Stimulated activated memory B cell treated with anti-CD40 and anti-IgM and Interleukin-4, amounts not matched to agents 10 μg/mL and 1 μg/mL and 100 μg/mL, for 72 hours (primary cell): ENCODE results near the gene ZBTB25.
A peak's percentile ranks its signal among the peaks of the same experiment; 100 is the strongest.

Experiments
- ATAC-seq: fragments of 150-1000 bp; cut with Tn5 transposase; 2 replicates; pipeline ENCODE4 v1.10.0; 2021
- H3K27ac Mint-ChIP-seq: one replicate; pipeline ENCODE4 v1.8.0; 2022; ENCODE audit warnings: mild to moderate bottlenecking, mixed read lengths
- H3K27me3 Mint-ChIP-seq: one replicate; pipeline ENCODE4 v1.8.0; 2022; ENCODE audit warnings: mixed read lengths
- H3K36me3 Mint-ChIP-seq: one replicate; pipeline ENCODE4 v1.8.0; 2022; ENCODE audit warnings: mixed read lengths
- H3K4me1 Mint-ChIP-seq: one replicate; pipeline ENCODE4 v1.8.0; 2022; ENCODE audit warnings: mixed read lengths
- H3K4me3 Mint-ChIP-seq: one replicate; pipeline ENCODE4 v1.8.0; 2022; ENCODE audit warnings: mild to moderate bottlenecking, moderate library complexity, mixed read lengths
- H3K9me3 Mint-ChIP-seq: one replicate; pipeline ENCODE4 v1.8.0; 2022; ENCODE audit warnings: mixed read lengths

The ZBTB25 gene

DNA sequence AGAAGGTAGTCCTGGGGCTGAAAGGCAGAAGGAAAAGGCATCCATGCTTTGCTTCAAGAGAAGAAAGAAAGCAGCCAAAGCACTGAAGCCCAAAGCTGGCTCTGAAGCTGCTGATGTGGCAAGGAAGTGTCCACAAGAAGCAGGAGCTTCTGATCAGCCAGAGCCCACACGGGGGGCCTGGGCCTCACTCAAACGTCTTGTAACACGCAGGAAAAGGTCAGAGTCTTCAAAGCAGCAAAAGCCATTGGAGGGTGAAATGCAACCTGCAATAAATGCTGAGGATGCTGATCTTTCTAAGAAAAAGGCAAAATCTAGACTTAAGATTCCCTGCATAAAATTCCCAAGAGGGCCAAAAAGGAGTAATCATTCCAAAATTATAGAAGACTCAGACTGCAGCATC lies 35.2 kb downstream of the ZBTB25 start:
- peak overlapping the region; percentile 33 for H3K27ac Mint-ChIP-seq
- H3K36me3 Mint-ChIP-seq = peaks cover 2% of the 10 kb centered on the region
- no peaks in the 10 kb centered on the region for H3K27me3 Mint-ChIP-seq
- no peaks in the 10 kb centered on the region for H3K9me3 Mint-ChIP-seq
- ATAC-seq = no peak
- H3K4me1 Mint-ChIP-seq = peaks cover 47% of the 10 kb centered on the region
- no peak overlapping the region for H3K4me3 Mint-ChIP-seq

DNA sequence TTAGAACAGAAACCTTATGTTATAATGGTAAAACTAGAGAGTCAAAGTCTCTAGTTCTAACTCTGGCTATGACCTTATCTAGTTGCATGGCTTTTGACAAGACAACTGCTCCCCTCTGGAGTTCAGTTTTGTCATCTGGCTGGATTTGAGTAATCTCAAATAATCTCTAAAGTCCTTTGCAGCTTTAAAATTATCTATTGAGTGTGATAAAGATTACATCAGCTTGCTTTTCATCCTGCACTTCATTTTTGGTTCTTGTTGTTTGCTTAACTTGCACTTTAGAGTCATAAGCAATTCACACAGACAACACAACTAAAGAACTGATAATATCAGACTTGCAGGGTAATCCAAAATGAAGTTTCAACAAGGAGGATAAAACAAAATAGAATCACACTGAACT lies 36.1 kb downstream of the ZBTB25 start:
- Mint-ChIP-seq H3K4me1 (peaks cover 56% of the 10 kb centered on the region), H3K36me3 (peaks cover 5% of the 10 kb centered on the region), H3K27me3 (no peaks in the 10 kb centered on the region), H3K9me3 (no peaks in the 10 kb centered on the region), H3K27ac (peak overlapping the region; percentile 33), H3K4me3 (no peak overlapping the region)
- ATAC-seq = no peak

DNA sequence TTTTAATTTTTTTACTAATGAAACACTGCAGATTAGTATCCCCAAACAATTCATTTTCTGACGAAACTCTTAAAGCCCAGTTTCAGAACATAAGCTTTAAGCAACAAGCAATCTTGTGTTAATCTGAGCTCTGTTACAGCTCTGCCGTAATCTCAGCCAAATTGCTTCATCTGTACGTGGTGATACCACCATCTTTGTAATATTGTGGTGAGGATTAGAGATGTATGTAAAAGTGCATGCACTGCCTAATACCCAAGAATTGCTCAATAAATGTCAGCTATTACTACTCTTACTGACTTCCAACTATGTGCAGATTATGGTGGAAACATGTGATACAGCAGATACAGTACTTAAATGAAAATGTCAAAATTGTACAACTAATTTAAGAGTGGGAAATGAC lies 36.5 kb downstream of the ZBTB25 start:
- Mint-ChIP-seq H3K27me3 (no peaks in the 10 kb centered on the region), H3K4me3 (no peak overlapping the region), H3K4me1 (peaks cover 60% of the 10 kb centered on the region), H3K27ac (peak overlapping the region; percentile 33), H3K36me3 (peaks cover 5% of the 10 kb centered on the region), H3K9me3 (no peaks in the 10 kb centered on the region)
- ATAC-seq = no peak

DNA sequence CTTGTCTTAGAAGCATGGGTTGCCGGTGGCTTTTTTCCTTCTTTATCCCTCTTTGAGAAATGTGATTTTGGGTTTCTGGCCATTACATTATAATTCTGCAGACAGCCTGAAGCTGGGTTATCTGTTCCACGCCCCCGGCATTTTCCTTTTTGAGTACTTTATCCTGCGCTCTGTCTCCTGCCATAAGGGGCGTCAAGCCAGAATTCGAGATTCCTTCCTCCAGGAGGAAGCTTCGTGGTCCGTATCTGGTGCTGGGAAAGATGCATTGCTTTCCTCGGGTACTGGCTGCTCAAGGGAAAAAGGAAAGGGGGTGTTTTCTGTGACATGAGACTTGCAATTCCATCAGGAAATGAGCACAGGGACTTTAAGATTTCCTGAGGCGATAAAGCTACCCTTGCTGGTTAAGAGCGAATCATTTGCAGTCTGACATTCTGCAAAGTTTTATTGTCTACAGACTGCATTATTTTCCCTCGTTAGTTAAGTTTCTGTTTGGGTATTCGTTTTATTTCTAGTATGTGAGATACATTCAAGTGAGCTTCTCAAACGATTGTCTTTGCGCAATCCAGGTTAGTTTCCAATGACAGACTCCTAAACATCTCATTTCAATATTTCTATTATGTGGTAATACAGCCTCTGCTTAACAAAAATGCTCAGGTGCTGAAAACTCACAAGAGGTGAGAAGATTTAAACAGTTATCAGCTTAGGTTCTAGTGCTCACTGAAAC lies 37.6 kb downstream of the ZBTB25 start:
- no peaks in the 10 kb centered on the region for H3K9me3 Mint-ChIP-seq
- peak overlapping the region; percentile 81 for H3K4me3 Mint-ChIP-seq
- peak overlapping the region; percentile 80 for H3K27ac Mint-ChIP-seq
- no peaks in the 10 kb centered on the region for H3K27me3 Mint-ChIP-seq
- H3K36me3 Mint-ChIP-seq = peaks cover 8% of the 10 kb centered on the region
- H3K4me1 Mint-ChIP-seq = peaks cover 63% of the 10 kb centered on the region
- ATAC-seq = no peak

DNA sequence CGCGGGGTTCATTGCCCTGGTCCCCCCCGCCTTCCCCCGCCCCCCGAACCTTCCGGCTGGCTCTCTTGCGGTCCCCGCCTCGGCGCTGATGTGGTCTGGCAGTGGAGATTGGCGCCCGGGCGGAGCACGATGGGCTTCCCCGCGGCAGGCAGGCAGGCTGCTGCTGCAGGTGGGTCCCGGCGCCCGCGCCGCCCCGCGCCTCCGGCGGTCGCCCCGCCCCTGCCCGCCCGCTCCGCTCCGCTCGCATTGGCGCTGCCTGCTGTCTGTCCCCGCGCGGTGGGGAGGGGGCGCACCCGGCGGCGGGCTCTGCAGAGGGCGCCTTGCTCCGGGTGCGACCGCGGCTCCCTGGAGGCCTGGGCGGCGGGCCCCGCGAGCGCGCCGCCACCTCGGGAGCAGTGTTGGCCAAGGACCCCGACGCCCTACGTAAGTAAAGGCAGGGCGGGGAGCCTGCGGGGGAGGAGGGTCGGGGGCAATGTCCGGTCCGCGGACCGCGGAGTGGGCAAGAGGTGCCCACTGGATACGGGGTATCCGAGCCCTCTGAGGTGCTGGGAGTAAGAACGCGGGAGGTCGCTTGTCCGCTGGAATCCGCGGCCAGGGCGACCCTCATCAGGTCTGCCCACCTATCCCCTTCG lies 38.3 kb downstream of the ZBTB25 start, which contains the start of gene AKAP5:
TSS of gene AKAP5 (plus strand) at position 309 of the 632 bp plus-strand sequence. CDS start 2,896 bp downstream, outside the sequence.
- Mint-ChIP-seq H3K4me1 (peaks cover 67% of the 10 kb centered on the region), H3K27me3 (no peaks in the 10 kb centered on the region)

DNA sequence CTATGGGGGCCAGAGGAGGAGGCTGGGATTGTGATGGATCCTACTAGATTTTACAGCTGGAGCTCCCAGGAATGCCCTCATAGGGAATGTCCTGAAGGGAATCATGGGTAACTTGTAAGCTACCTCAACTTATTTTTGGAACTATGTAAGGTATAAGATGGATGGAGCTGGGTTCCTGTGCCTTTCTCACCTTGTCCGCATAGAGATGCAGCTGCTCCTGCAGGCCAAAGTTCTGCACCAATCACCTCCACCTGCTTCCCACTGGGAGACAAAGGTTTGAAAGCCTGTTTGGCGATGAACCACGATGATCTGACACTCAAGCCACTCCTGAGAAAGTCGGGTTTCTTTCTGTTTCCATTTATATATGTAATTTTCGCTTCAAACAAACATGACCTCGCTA lies 39.0 kb downstream of the ZBTB25 start:
- no peaks in the 10 kb centered on the region for H3K27me3 Mint-ChIP-seq
- H3K4me1 Mint-ChIP-seq = peaks cover 74% of the 10 kb centered on the region
- no peak for ATAC-seq
- H3K27ac Mint-ChIP-seq = peak overlapping the region; percentile 80
- peak overlapping the region; percentile 81 for H3K4me3 Mint-ChIP-seq
- H3K36me3 Mint-ChIP-seq = peaks cover 13% of the 10 kb centered on the region
- H3K9me3 Mint-ChIP-seq = no peaks in the 10 kb centered on the region

More for the DNA sequence above, 38.3 kb downstream of the ZBTB25 start, which contains the start of gene AKAP5:
- H3K9me3 Mint-ChIP-seq = no peaks in the 10 kb centered on the region
- peaks cover 11% of the 10 kb centered on the region for H3K36me3 Mint-ChIP-seq
- H3K27ac Mint-ChIP-seq = peak within 1 kb of the TSS; percentile 80
- peak; percentile 88 for ATAC-seq
- peak within 1 kb of the TSS; percentile 81 for H3K4me3 Mint-ChIP-seq

DNA sequence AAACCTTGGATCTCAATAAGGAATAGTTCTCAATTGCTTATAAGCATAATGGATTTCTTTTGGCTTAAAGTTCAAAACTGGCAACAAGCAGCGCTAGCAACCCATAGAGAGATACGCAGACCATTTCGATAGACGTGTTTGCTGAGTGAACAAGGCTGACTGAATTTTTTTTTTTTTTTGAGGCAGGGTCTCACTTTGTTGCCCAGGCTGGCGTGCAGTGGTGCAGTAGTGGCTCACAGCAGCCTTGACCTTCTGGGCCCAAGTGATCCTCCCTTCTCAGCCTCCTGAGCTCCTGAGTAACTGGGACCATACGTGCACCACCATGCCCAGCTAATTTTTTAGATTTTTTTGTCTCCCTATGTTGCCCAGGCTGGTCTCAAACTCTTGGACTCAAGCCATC lies 39.8 kb downstream of the ZBTB25 start:
- peaks cover 78% of the 10 kb centered on the region for H3K4me1 Mint-ChIP-seq
- no peak for ATAC-seq
- peak overlapping the region; percentile 81 for H3K4me3 Mint-ChIP-seq
- H3K27ac Mint-ChIP-seq = peak overlapping the region; percentile 80
- peaks cover 21% of the 10 kb centered on the region for H3K36me3 Mint-ChIP-seq
- H3K9me3 Mint-ChIP-seq = no peaks in the 10 kb centered on the region
- H3K27me3 Mint-ChIP-seq = no peaks in the 10 kb centered on the region

DNA sequence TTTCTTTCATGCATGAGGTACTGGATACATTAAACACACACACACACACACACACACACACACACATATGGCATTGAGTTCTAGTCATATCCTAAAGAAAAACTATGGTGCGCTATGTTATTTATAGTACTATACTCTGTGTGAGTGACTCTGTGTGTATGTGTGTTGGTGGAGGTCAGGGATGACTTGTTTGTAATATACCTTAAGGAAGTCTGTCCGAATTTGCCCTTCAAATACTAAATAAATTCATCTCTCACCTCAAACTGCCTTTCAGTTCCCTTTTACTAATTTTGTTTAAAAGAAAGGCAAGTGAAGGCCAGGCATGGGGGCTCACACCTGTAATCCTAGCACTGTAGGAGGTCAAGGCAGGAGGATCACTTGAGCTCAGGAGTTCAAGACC lies 40.4 kb downstream of the ZBTB25 start:
- Mint-ChIP-seq H3K4me3 (no peak overlapping the region), H3K36me3 (peaks cover 28% of the 10 kb centered on the region), H3K4me1 (peaks cover 78% of the 10 kb centered on the region), H3K27ac (peak overlapping the region; percentile 74), H3K27me3 (no peaks in the 10 kb centered on the region), H3K9me3 (no peaks in the 10 kb centered on the region)
- ATAC-seq = peak; percentile 71

DNA sequence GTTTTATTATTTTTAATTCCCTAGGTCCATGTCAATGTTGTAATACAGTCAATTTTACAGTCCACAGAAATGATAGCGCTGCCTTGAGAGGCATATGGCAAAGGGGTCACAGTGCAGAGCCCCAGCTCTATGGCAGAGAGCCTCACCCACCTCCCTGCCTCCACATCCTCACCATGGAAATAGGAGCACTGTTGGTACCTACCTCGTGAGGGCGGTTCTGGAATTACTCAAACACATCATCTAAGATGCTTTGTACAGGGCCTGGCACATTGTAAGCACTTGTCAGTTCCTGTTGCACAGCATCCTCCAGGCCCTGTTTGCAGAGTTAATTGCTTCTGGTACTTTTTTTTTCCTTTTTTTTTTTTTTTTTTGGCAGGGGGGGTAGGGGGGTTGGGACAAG lies 42.4 kb downstream of the ZBTB25 start:
- ATAC-seq = no peak
- Mint-ChIP-seq H3K27me3 (no peaks in the 10 kb centered on the region), H3K4me3 (no peak overlapping the region), H3K9me3 (no peaks in the 10 kb centered on the region), H3K36me3 (peaks cover 34% of the 10 kb centered on the region), H3K4me1 (peaks cover 68% of the 10 kb centered on the region), H3K27ac (no peak overlapping the region)

DNA sequence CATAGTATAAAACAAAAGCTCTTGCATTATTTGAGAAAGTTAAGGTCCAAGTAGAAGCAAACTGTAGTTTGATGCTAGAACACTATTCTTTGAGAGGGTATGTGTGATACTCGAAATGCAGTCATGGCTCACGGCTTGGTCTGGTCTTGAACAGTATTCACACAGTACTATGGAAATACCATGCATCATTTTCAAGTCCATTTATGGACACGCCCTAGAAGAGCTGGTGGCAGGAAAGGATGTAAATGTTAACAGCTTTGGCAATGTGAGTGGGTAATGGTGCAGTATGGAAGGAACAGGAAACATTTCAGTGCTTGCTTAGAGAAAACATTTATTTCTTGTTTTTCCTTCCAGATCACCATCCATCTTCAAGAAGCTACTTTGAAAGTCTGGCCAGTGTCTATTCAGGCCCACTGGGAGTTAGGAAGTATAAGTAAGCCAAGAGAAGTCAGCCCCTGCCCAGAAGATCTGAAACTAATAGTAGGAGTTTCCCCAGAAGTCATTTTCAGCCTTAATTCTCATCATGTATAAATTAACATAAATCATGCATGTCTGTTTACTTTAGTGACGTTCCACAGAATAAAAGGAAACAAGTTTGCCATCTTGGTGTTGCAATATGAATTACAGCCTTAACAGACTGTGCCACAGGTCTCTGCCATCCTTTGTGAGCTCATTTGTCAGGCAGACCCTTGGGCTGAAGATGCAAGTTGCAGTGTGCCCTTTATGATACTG lies 44.1 kb downstream of the ZBTB25 start:
- no peak overlapping the region for H3K4me3 Mint-ChIP-seq
- H3K27ac Mint-ChIP-seq = peak overlapping the region; percentile 60
- ATAC-seq = peak; percentile 49
- peaks cover 48% of the 10 kb centered on the region for H3K36me3 Mint-ChIP-seq
- H3K4me1 Mint-ChIP-seq = peaks cover 58% of the 10 kb centered on the region
- no peaks in the 10 kb centered on the region for H3K9me3 Mint-ChIP-seq
- no peaks in the 10 kb centered on the region for H3K27me3 Mint-ChIP-seq

DNA sequence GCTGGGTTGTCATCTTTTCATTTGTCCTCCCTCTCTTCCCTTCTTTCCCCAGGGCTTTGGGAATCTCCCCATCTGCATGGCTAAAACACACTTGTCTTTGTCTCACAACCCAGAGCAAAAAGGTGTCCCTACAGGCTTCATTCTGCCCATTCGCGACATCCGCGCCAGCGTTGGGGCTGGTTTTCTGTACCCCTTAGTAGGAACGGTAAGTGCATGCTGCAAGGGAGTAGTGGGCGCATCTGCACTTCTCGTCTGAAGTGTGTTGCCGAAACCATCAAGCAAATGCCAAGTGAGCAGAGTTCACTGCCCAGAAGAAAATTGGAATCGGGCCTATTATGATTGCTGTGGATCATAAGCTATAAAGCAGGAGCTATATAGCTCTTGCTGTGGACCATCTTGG lies 49.0 kb downstream of the ZBTB25 start:
- Mint-ChIP-seq H3K36me3 (peaks cover 58% of the 10 kb centered on the region), H3K27me3 (no peaks in the 10 kb centered on the region), H3K4me3 (no peak overlapping the region), H3K9me3 (no peaks in the 10 kb centered on the region), H3K4me1 (peaks cover 31% of the 10 kb centered on the region), H3K27ac (peak overlapping the region; percentile 3)
- no peak for ATAC-seq

DNA sequence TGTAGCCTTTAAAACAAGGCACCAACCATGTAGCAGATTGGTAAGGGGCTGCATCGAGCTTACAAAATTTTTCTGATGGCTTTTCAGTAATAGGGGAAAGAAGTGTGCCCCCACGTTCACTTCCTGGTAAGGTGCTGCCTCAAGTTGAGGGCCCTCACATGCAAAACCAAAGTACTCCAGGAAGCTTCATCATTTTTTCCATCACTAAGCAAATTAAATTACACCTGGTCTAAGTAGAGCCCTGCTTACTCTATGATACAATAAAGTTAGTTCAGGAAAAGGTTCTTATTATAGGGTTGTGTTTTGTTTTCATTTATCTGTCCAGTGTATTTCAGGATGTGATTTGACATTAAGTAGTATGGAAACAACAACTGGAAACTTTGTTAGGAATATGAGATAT lies 53.4 kb downstream of the ZBTB25 start:
- Mint-ChIP-seq H3K27me3 (no peaks in the 10 kb centered on the region), H3K4me3 (no peak overlapping the region), H3K27ac (peak overlapping the region; percentile 94), H3K4me1 (peaks cover 34% of the 10 kb centered on the region), H3K36me3 (peaks cover 34% of the 10 kb centered on the region), H3K9me3 (no peaks in the 10 kb centered on the region)
- ATAC-seq = peak; percentile 73

DNA sequence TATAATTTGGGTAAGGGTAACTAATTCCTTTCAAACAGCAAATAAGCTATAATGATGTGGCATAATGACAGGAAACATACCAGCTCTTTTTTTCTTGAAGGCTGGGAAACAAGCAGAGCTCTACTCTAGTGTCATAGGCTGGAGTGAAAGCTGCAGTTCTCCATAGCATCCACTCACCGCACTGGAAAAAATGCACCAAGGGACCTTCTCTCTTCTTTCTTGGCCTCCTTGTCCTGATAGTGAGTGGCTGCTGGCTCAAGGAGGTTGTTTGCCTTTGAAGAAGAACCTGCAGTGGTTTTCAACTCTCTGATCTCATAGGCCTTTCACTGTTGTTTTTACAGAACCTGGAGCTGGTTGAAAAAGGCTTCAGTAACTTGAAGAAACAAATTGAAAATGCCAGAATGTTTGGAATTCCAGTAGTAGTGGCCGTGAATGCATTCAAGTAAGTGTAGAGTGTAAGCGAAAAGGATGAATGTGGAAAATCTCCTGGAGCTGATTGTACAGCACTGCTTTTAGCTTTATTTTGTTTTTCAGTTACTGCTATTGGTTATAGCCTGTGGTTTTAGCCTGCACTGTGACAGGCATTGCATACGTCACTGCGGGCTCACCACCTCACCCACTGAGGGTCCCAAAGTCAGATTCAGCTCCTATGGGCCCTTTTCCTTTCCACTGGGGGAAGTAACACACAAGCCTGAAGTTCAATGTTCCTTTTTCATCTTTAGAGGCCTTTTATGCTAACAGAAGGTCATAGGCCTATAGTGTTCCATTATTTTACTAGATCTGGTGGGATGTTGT lies 55.6 kb downstream of the ZBTB25 start:
- Mint-ChIP-seq H3K36me3 (peaks cover 35% of the 10 kb centered on the region), H3K4me3 (no peak overlapping the region), H3K27me3 (no peaks in the 10 kb centered on the region), H3K27ac (peak overlapping the region; percentile 74), H3K4me1 (peaks cover 55% of the 10 kb centered on the region), H3K9me3 (peaks cover 5% of the 10 kb centered on the region)
- no peak for ATAC-seq

DNA sequence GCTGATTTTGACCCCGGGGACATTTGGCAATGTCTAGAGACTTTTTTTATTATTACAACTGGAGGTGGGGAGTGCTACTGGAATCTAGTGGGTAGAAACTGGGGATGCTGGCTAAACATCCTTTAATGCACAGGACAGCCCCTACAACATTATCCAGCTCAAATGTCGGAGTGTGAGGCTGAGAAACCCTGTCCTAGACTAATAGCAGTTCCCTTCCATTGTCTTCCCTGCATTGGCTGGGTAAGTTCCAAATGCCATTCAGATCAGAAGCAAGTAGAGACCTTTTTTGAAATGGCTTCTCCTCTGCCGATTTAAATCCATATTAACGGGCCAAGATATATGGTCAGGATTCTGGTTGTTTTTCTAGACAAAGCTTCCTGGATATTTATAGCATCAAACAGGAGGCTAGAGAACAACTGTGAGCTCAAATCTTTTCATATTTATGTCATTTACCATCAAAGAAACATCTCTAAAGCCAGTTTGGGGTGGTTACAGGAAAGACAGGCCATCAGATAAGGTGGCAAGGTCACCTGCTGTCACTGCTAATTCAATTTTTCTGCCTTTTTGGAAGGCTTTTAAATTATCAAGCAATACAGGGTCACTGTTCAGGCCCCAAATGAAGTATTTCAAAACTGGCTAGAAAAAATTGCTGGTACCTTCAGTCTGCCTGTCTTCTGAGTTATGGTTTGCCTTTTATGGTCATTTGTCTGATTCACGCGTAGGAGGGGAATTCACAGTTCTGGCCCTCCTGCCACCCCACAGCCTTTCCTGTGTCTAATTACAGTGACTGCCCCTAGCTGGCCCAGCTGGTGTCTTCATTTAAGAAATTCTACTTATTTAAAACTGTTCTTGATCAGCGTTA lies 58.4 kb downstream of the ZBTB25 start:
- Mint-ChIP-seq H3K27me3 (no peaks in the 10 kb centered on the region), H3K4me1 (peaks cover 48% of the 10 kb centered on the region), H3K27ac (peak overlapping the region; percentile 82), H3K36me3 (peaks cover 55% of the 10 kb centered on the region), H3K9me3 (peaks cover 5% of the 10 kb centered on the region), H3K4me3 (peak overlapping the region; percentile 18)
- ATAC-seq = peak; percentile 98
